Medulla oblongata (tissue), 1 donor: ENCODE measurements around the gene SLC1A2.

Experiments used
- DNase-seq: peaks from one replicate; pipeline ENCODE4 v3.0.0-alpha.2; 2015; ENCODE audit errors: extremely low spot score

SLC1A2 gene

GRCh38 chr11:35326266-35326879, 93.0 kb downstream of the SLC1A2 start:
- DNase-seq, result peak; percentile 55

DNA sequence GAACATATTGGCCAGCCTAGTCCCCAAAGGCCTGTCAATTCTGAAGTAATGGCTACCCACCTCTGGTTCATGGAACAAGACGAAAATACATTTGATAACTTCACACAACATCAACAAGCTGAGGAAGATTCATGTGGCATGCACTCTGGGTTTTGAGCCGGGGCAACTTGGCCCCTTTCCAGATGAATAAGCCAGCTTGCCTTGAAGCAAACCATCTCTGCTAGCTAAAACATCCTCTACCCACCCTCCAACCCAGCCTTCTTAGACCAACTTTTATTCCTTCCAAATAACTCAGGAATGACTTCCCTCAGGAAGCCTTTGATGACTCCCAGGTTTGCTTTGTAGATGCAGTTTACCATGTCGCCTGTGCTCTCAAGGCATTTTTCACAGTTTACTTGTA, 94.4 kb downstream of the SLC1A2 start:
- DNase-seq, result no peak

DNA sequence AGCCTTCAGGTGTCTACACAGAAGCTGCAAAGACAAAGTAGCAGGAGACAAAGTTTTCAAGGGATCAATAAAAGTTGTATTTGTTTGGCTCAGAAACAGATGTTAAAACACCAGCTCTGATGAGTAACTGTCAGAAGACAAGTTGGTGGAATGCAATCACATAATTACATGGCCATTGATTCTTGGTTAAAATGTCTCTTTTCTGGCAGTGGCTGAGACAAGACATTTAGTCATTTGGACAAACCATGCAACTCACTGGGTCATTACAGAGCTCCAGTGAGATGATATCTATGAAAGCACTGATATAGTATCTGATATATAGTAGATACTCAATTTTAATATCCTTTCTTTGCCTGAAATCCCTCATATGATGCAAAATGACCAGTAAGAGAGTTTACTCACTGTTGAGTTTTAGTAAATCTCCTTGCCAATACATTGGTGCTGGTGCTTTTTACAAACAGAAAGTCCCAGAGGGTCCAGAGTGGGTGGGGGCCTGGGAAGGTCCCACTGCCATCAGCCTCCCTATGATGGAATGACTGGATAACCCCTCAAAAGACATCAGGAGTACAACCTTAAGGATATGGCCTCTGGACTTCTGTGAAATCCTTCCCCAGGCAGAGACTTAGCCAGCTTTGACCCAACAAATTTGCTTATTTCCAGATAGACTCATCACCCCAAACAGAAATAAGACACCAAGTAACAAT, 95.0 kb downstream of the SLC1A2 start:
- no peak for DNase-seq

- DNase-seq, result no peak
Measured at GRCh38 chr11:35323076-35323868, 96.1 kb downstream of the SLC1A2 start.

DNA sequence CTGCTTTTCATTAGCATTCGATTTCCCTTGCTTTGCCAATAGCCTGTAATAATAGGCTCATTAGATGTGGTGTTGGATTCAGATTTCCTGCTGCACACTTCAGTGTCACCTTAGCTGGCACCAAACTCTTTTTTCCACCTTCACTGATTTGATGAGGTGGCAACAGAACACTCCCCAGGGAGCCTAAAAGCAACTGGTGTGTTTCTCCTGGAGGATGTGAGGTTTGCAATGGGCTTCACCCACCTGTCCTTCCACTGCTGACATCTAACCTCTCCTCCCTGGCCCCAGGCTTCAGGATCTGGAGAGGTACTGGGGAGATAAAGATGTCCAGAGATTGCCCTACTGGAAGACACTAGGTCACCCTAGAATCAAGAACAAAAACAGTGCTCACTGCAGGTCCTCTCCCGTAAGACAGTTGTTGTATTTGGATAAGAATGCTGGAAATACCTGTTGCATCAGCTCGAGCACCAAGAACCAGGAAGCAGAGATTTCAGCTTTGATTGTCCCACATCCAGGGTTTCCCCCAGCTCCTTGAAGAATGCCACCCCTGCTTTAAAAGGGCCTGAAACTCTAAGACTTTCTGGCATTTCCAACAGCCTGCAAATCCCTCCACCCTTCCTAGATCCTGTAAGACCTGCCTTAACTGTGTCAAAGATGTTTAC, 96.9 kb downstream of the SLC1A2 start:
- no peak for DNase-seq

- no peak for DNase-seq
Measured at GRCh38 chr11:35321532-35322317, 97.6 kb downstream of the SLC1A2 start.

DNA sequence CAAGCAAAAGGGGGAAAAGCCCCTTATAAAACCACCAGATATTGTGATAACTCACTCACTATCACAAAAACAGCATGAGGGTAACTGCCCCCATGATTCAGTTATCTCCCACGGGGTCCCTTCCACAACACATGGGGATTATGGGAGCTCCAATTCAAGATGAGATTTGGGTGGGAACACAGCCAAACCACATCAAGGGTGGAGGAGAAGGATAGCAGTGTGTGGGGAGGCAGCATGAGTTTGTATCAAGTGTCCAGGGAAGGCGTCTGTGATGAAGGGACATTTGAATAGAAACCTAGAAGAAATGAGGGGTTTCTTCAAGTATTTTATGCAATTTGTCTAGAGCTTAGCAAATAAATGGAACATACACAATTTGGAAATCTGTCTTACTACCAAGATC, 98.2 kb downstream of the SLC1A2 start:
- DNase-seq, result no peak

DNA sequence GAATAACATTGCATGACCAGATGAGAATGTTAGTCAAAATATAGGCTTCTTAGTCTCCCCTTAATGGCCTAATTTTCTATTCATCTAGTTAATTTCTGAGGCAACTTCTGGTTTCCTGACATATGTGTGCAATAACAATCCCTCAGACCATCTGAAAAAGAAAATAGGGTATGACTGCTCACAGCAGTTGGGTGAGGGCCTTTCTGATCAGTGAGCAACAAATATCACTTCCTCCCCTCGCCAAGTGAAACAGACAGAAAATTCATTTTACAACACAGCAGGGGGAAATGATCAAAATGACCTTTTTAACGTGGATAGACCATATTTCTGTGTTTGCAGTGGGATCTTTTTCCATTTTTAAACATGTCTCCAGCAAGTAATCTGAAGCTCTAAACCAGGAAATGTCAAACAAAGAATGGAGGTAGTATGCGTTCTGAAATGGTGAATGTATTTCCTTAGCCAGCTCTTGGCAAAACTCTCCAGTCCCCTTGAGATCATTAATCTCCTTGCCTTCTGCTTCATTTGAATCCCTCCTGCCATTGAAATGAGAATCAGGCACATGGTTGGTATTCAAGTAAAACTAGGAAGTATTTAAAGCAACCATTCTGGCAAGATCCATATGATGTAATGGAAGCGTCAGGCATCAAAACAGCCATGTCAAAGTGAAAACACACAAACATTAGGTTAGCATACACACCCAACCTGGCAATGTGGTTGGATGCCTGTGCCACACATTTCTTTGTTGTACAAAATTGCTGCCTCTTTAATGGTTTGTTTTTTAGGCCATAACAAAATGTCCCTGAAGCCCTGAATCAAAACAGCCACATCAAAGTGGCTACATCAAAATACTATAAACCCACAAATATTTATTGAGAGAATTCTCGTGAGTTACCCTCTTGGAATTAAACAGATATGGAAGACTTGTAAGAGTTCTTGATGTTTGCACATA, 100.1 kb downstream of the SLC1A2 start:
- DNase-seq, result peak; percentile 52

DNA sequence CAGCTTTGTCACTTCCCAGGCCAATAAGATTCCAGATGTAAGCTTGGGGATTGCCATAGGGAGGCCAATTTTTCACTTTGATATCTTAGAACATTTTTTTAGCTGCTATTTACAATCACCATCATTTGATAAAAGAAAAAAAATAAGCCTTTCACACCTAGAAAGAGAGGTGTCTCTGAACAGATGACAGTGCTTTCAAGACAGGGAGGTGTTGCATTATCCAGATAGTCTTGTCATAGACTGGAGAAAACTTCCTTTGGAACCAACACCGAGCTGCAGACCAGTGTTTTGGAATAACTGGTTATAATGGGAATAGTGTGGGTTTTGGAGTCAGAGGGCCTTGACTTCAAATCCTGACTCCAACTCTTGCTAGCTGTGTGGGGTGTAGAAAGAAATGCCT, 101.0 kb downstream of the SLC1A2 start:
- DNase-seq, result no peak

DNA sequence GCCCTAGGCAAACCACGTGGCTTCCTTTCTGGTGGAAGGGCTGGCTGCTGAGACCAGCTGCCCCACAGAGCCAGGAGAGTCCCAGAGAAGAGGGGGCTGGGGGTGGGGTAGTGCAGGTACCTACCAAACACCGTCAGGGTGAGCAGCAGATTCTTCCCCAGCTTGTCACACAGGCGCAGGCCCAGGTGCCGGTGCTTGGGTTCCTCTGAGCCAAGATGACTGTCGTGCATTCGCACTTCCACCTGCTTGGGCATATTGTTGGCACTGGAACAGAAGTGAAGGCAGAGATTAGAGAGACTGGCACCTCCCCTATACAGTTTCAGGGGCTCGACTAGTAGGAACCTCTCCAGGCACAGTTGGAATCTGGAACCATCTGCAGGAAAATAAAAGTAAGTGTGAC, 102.1 kb downstream of the SLC1A2 start:
- no peak for DNase-seq

GRCh38 chr11:35316161-35316560, 103.2 kb downstream of the SLC1A2 start:
- DNase-seq, result no peak

DNA sequence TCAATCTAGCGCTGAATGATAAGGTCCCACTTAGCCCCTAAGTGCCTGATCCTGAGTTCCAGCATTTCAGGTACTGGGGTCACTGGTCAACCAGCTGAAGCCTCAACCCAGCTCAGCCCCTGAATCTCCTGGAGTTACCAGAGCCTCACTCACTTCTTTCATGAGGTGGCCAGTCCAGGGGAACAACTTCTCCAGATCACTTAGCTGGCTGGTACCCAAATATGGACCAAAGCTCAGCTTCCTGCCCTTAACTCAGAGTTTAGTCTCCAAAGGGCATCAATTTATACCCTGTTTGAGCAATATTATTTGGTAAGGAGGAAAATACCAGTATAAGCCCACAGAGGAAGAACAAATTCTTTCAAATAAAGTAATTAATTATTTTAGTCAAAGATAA, 105.6 kb downstream of the SLC1A2 start:
- no peak for DNase-seq

GRCh38 chr11:35313066-35313759, 106.1 kb downstream of the SLC1A2 start:
- peak; percentile 77 for DNase-seq

GRCh38 chr11:35311331-35311730, 108.0 kb downstream of the SLC1A2 start:
- no peak for DNase-seq

DNA sequence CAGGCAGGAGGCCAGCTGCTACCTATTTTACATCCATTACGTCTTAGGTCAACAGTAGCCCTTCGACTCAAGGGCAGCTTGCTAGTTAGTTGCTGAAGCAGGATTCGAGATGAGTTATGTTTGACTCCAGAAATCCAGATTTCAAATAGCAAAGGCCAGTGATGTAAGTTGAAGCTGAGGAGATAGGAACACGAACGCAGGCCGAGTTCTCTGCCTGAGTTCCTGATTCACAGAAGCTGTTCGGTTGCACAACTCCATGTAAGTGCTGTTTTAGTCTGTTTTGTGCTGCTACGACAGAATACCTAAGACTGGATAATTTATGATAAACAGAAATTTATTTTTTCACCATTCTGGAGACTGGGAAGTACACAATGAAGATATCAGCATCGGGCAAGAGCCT, 111.2 kb downstream of the SLC1A2 start:
- peak; percentile 38 for DNase-seq

GRCh38 chr11:35307221-35307621, 112.1 kb downstream of the SLC1A2 start:
- no peak for DNase-seq

- peak; percentile 57 for DNase-seq
Measured at GRCh38 chr11:35305670-35306382, 113.5 kb downstream of the SLC1A2 start.

GRCh38 chr11:35304900-35305460, 114.4 kb downstream of the SLC1A2 start:
- DNase-seq, result no peak

GRCh38 chr11:35304386-35304775, 115.0 kb downstream of the SLC1A2 start:
- no peak for DNase-seq
